SK-N-SH (cell line): ENCODE data around the gene SLC20A1.

Source experiments
- CTCF ChIP-seq: fragments of 200-600 bp; sonication (generic); IDR thresholded peaks from 2 replicates; pipeline ENCODE4 v1.6.1; 2017; ENCODE audit warnings: antibody characterized with exemption, mild to moderate bottlenecking, moderate library complexity
- ELF1 ChIP-seq: IDR thresholded peaks from 2 replicates; pipeline ENCODE4 v1.4.0; 2012
- EP300 ChIP-seq, 2 experiments: IDR thresholded peaks; 2 replicates each; pipeline versions ENCODE4 v1.4.0 to v1.6.1; 2012; ENCODE audit warnings: borderline replicate concordance in 1 of 2, low read depth in 1 of 2, low read length in 1 of 2
- EZH2phosphoT487 ChIP-seq: fragments of 200-600 bp; sonication (generic); IDR thresholded peaks from 2 replicates; pipeline ENCODE4 v1.6.1; 2017; ENCODE audit warnings: low read depth, mixed run types, mild to moderate bottlenecking, antibody characterized with exemption, moderate library complexity, borderline replicate concordance
- JUND ChIP-seq: IDR thresholded peaks from 2 replicates; pipeline ENCODE4 v1.4.0; 2012
- MAX ChIP-seq: IDR thresholded peaks from 2 replicates; pipeline ENCODE4 v1.4.0; 2012; ENCODE audit warnings: low read depth
- NFIC ChIP-seq: IDR thresholded peaks from 2 replicates; pipeline ENCODE4 v1.4.0; 2012; ENCODE audit warnings: borderline replicate concordance
- PBX3 ChIP-seq: IDR thresholded peaks from 2 replicates; pipeline ENCODE4; 2012
- REST ChIP-seq: IDR thresholded peaks from 2 replicates; pipeline ENCODE4 v1.6.1; 2012; ENCODE audit warnings: mild to moderate bottlenecking, low read depth, low read length, moderate library complexity
- RXRA ChIP-seq: IDR thresholded peaks from 2 replicates; pipeline ENCODE4 v1.4.0; 2012; ENCODE audit warnings: low read depth, mild to moderate bottlenecking, borderline replicate concordance
- SMC3 ChIP-seq: IDR thresholded peaks from 2 replicates; pipeline ENCODE4 v1.6.1; 2012; ENCODE audit warnings: low read depth, low read length, improper control_type of control experiment
- TAF1 ChIP-seq: IDR thresholded peaks from 2 replicates; pipeline ENCODE4 v1.6.1; 2012; ENCODE audit warnings: low read depth, mild to moderate bottlenecking, low read length, moderate library complexity, borderline replicate concordance
- TEAD4 ChIP-seq: IDR thresholded peaks from 2 replicates; pipeline ENCODE4 v1.4.0; 2012; ENCODE audit warnings: mild to moderate bottlenecking, borderline replicate concordance; ENCODE audit not compliant: insufficient read depth
- YY1 ChIP-seq: IDR thresholded peaks from 2 replicates; pipeline ENCODE4 v1.4.0; 2012; ENCODE audit warnings: low read depth, mild to moderate bottlenecking

- TF ChIP-seq TEAD4 (no peak), SMC3 (no peak), MAX (no peak), JUND (no peak), NFIC (no peak), CTCF (no peak), PBX3 (no peak), TAF1 (no peak), EP300 (IDR thresholded peaks at IDR 0.05; ENCODE audit: borderline replicate concordance in 1 of 2, low read depth in 1 of 2, low read length in 1 of 2) (no peak), EZH2phosphoT487 (no peak), RXRA (no peak), YY1 (no peak), ELF1 (no peak), REST (no peak)
Measured at GRCh38 chr2:112662704-112663103, 17.0 kb downstream of the SLC20A1 start.
